ENCODE results near the gene ALDH1A3.

DNA sequence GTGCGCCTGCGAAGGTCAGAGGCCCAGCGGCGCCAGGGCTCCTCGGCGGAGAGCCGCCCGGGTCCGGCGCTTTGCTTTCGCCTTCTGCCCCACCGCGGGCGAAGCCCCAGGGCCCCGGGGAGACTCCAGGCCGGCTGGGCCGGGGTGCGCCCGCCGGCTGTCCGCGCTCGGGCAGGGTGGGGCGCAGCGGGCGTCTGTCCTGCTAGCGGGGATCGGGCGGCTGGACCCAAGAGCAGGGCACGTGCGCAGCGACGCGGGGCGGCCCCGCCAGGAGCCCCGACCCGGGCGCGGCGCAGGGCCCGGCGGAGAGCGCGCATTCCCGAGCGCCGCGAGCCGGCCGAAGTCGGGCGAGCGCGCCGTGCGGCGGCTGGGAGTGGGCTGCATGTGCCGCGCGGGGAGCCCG lies 569 bp upstream of the ALDH1A3 start:
- TF ChIP-seq POLR2AphosphoS5 (IDR thresholded peaks at IDR 0.05; ENCODE audit: low read depth) = no peak
- TF ChIP-seq, protein P1, sequence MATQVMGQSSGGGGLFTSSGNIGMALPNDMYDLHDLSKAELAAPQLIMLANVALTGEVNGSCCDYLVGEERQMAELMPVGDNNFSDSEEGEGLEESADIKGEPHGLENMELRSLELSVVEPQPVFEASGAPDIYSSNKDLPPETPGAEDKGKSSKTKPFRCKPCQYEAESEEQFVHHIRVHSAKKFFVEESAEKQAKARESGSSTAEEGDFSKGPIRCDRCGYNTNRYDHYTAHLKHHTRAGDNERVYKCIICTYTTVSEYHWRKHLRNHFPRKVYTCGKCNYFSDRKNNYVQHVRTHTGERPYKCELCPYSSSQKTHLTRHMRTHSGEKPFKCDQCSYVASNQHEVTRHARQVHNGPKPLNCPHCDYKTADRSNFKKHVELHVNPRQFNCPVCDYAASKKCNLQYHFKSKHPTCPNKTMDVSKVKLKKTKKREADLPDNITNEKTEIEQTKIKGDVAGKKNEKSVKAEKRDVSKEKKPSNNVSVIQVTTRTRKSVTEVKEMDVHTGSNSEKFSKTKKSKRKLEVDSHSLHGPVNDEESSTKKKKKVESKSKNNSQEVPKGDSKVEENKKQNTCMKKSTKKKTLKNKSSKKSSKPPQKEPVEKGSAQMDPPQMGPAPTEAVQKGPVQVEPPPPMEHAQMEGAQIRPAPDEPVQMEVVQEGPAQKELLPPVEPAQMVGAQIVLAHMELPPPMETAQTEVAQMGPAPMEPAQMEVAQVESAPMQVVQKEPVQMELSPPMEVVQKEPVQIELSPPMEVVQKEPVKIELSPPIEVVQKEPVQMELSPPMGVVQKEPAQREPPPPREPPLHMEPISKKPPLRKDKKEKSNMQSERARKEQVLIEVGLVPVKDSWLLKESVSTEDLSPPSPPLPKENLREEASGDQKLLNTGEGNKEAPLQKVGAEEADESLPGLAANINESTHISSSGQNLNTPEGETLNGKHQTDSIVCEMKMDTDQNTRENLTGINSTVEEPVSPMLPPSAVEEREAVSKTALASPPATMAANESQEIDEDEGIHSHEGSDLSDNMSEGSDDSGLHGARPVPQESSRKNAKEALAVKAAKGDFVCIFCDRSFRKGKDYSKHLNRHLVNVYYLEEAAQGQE (IDR thresholded peaks at IDR 0.05; ENCODE audit: insufficient replicate concordance, low read depth) = no peak

All from HL-60 (cell line).